ENCODE results near the gene KCNMB4.

KCNMB4 gene

DNA sequence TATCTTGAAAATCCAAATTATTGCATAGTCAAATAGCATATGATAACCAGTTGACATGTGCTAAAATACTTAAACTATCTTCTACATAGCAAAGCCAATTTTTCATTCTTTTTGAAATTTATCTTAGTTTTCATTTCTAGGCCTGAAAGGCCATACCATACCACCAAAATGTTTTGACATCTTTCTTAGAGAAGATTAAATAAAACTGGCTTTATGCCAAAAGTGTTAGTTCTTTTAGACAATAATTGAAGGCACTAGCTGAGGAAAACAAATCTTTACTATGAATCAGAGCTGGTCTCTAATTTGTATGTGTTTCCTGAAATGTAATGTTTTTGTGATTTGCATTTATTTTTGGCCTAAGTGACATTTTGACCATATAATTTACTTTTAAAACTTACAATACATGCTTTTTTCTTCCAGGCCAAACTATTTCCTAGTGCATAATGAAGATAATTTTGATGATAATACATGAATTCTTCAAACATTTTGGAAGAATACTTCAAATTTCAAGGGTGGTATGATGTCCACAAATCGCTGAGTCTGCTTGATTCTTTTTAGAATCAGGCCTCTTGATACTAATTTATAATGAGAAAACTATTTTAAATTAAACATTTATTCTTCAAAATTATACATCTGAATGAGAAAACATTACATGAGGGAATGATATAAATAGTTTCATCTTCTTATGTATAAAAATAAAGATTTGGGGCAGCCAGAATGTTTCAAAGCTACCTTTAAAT is 6.5 kb upstream of the KCNMB4 start:
- no peak for DNase-seq (ENCODE audit: low spot score)
- no peak for TF ChIP-seq CTCF (IDR thresholded peaks at IDR 0.05; ENCODE audit: extremely low read depth, missing control alignments)

DNA sequence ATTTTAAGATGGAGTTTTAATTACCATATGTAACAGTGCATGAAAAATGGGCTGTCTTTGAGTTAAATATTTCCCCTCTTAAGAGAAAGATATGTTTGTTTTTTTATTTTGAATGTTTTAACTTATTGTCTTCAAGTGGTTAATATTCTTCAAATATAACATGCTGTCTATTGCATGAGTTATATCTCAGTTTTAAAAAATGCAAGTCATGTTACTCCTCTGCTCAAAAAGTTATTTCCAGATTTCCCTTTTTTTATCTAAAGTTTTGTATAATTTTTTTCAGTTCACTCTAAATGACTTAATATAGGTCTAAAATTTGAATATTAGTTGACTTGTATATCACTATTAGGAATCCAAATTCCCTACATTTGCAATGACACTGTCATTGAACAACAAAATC is 5.9 kb upstream of the KCNMB4 start:
- no peak for TF ChIP-seq CTCF (IDR thresholded peaks at IDR 0.05; ENCODE audit: extremely low read depth, missing control alignments)

DNA sequence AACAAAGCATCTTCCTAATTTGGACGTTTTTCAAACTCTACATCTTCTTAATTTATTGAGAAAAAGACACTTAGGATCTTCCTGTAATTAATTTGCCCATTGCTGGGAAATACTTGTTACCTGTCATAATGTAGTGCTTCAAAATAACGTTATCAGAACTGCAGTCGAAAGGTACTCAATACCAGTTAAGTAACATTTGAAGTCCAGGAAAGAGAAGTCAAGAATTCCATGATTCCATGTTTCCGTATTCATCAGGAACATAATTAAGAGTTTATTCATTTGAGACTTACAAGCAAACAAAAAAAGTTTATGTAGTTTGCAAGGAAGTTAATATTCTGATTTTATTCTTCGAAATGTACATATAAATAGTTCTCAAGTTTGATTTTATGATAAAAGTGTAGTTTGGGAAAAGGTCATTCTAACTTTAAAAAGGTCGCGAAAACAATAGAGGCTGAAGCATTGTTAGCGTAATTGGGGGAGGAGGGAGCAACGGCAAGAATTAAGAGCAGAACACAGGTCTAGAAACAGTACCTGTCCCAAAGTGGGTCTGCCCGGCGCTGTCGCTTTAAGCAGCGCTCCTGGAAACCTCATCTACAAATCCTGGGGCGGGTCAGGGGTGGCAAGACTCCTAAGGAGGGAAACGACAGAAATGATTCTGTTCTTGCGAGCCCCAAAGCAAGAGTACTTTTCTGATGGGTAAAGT is 1.2 kb upstream of the KCNMB4 start:
- no peak for TF ChIP-seq CTCF (IDR thresholded peaks at IDR 0.05; ENCODE audit: extremely low read depth, missing control alignments)
- DNase-seq (ENCODE audit: low spot score), result peak; percentile 17

More for the DNA sequence above, 5.9 kb upstream of the KCNMB4 start:
- no peak for DNase-seq (ENCODE audit: low spot score)

DNA sequence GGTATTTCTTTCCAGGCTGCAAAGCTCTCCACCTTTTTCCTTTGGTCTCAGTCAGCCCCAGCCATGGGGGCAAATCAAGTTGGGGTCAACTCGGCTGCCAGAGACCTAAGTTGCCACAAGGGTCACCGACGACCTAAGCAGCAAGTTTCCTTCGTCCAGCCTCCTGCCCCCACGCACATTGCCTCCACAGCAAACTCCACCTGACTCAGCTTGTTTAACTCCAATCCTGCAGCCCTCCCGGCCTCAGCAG is 767 bp upstream of the KCNMB4 start:
- TF ChIP-seq CTCF (IDR thresholded peaks at IDR 0.05; ENCODE audit: extremely low read depth, missing control alignments), result no peak
- no peak for DNase-seq (ENCODE audit: low spot score)

- DNase-seq (ENCODE audit: low spot score), result peak; percentile 67
These were observed 629 bp downstream of the KCNMB4 start for GRCh38 chr12:70366581-70367257.

DNA sequence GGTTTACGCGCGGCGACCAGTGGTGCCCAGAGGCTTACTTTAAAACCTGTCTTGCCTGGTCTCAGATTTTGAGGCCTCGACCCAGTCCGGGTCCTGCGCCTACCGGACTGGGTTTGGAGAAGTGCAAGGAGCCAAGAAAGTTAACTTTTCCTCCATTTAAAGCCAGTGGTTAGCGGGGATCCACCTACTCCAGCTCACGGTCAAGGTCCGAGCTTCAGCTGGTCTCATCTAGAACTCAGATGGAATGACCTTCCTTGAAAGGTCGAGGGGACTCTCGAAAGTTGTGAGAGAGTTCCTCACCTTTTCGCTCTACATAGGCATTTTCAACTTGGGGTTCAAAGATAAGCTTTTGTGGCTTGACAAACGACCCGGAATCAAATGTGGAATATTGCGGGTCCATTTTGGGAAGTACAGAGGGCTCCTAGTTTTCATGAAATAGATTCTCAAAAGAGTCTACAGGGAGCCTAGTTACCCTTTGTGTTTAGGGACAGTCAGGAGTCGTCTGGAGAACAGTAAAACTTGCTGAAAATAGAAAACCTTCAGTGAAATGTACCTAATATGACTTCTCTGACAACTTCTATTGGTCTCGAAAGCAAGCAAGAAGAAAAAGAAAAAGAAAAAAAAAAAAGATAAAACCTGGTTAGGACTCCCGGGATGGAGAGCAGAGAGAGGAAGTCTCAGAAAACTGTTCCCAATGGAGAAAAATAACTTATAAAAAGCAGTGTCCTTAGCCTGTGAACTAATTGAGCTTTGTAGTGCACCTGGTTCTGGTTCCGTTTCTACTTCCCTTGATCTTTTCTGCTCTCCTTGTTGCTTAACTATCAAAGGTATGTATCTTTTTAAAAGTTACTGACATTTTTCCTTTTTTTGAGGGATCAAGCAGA is 1.4 kb downstream of the KCNMB4 start:
- DNase-seq (ENCODE audit: low spot score), result no peak
- TF ChIP-seq CTCF (IDR thresholded peaks at IDR 0.05; ENCODE audit: extremely low read depth, missing control alignments), result no peak

More at GRCh38 chr12:70366581-70367257, 629 bp downstream of the KCNMB4 start:
- TF ChIP-seq CTCF (IDR thresholded peaks at IDR 0.05; ENCODE audit: extremely low read depth, missing control alignments), result no peak
